ENCODE results near the gene PHF2.

GRCh38 chr9:93578844-93579243 is 2.5 kb downstream of the PHF2 start:
- no peak for TF ChIP-seq BHLHE40 (IDR thresholded peaks at IDR 0.05; ENCODE audit: borderline replicate concordance)
- TF ChIP-seq ARNT (IDR thresholded peaks at IDR 0.05), result no peak
- TF ChIP-seq SP1 (IDR thresholded peaks at IDR 0.05), result no peak
- TF ChIP-seq SUZ12 (IDR thresholded peaks at IDR 0.05), result no peak
- TF ChIP-seq ELF4 (IDR thresholded peaks at IDR 0.05), result no peak
- TF ChIP-seq NFRKB (IDR thresholded peaks at IDR 0.05), result no peak
- no peak for TF ChIP-seq FOXM1 (IDR thresholded peaks at IDR 0.05; ENCODE audit: borderline replicate concordance)
- TF ChIP-seq FOXA1 (IDR thresholded peaks at IDR 0.05), result no peak
- TF ChIP-seq ZNF384 (IDR thresholded peaks at IDR 0.05), result no peak
- TF ChIP-seq TARDBP (IDR thresholded peaks at IDR 0.05), result no peak
- TF ChIP-seq PKNOX1 (IDR thresholded peaks at IDR 0.05), result no peak
- TF ChIP-seq L3MBTL2 (conservative IDR thresholded peaks at IDR 0.05), result no peak

All from HEK293T (cell line).